SW 1271 (cell line): Measurements from ENCODE around the gene SEC24B.
A peak's percentile ranks its signal among the peaks of the same experiment; 100 is the strongest.
"Not testable (repeated sequence)": the region's sequence is repeated elsewhere in the genome, so short reads cannot be mapped to it uniquely, and the experiment has no call there.

Source experiments
- DNase-seq, 2 experiments: peaks; one replicate each; lab custom pipeline; 2025; lab: John Stamatoyannopoulos, UW

SEC24B gene

GRCh38 chr4:109506890-109507289, 73.3 kb downstream of the SEC24B start:
- DNase-seq = no peak

- no peak for DNase-seq
Observed at GRCh38 chr4:109510687-109511086, 77.1 kb downstream of the SEC24B start.

- no peak for DNase-seq
Observed at GRCh38 chr4:109511414-109511813, 77.8 kb downstream of the SEC24B start.

GRCh38 chr4:109513368-109513767, 79.8 kb downstream of the SEC24B start:
- not testable (repeated sequence) for DNase-seq

- DNase-seq = no peak
Observed at GRCh38 chr4:109532182-109532581, 98.6 kb downstream of the SEC24B start.

- DNase-seq = no peak
Observed at GRCh38 chr4:109545401-109545800, 111.8 kb downstream of the SEC24B start.

- DNase-seq = no peak
Observed at GRCh38 chr4:109547394-109547793, 113.8 kb downstream of the SEC24B start.

- peak in 1 of 2 experiments; percentile 46 for DNase-seq
Observed at GRCh38 chr4:109548655-109549054, 115.0 kb downstream of the SEC24B start.

GRCh38 chr4:109552237-109552636, 118.6 kb downstream of the SEC24B start:
- DNase-seq = no peak

GRCh38 chr4:109553130-109553529, 119.5 kb downstream of the SEC24B start:
- DNase-seq = no peak

- DNase-seq = no peak
Observed at GRCh38 chr4:109554971-109555370, 121.4 kb downstream of the SEC24B start.

GRCh38 chr4:109557433-109557832, 123.8 kb downstream of the SEC24B start:
- DNase-seq = no peak

- not testable (repeated sequence) for DNase-seq
Observed at GRCh38 chr4:109558095-109558494, 124.5 kb downstream of the SEC24B start.

- DNase-seq = peak in 1 of 2 experiments; percentile 66
Observed at GRCh38 chr4:109559625-109559982, 126.0 kb downstream of the SEC24B start.

GRCh38 chr4:109559983-109560686, 126.5 kb downstream of the SEC24B start, which contains the start of gene MCUB:
Gene MCUB, plus strand, starts transcription at chr4:109560246. Its CDS starts 92 bp downstream, at chr4:109560338.
- peak; percentile 41 to 74 for DNase-seq

GRCh38 chr4:109560687-109561461, 127.3 kb downstream of the SEC24B start:
- DNase-seq = peak in 1 of 2 experiments; percentile 41

- DNase-seq = no peak
Observed at GRCh38 chr4:109562457-109563239, 129.0 kb downstream of the SEC24B start.

GRCh38 chr4:109571494-109571893, 137.9 kb downstream of the SEC24B start:
- no peak for DNase-seq

- DNase-seq = no peak
Observed at GRCh38 chr4:109572154-109572553, 138.5 kb downstream of the SEC24B start.

GRCh38 chr4:109574443-109574850, 140.8 kb downstream of the SEC24B start:
- no peak for DNase-seq

- no peak for DNase-seq
Observed at GRCh38 chr4:109574931-109575804, 141.6 kb downstream of the SEC24B start.
